Lung (tissue), 12 donors: ENCODE data around the gene TMED8. TPM values are rescaled to one million over a fixed set of nuclear protein-coding genes. Genes with fewer than 3 reads are reported as not detected.
A peak's percentile ranks its signal among the peaks of the same experiment; 100 is the strongest.

Experiments
- ATAC-seq: fragments of 200-7000 bp; cut with Tn5 transposase; one replicate; pipeline ENCODE4 v1.9.1; 2020; ENCODE audit warnings: moderate number of reproducible peaks; ENCODE audit not compliant: insufficient read depth, low FRiP score
- DNase-seq, 3 donors: peaks; one replicate each; pipeline ENCODE4 v3.0.0-alpha.2; 2013 to 2017
- H3K27ac ChIP-seq, 2 donors: one replicate each; pipeline ENCODE4 v1.5.1; 2013; ENCODE audit warnings: mild to moderate bottlenecking in 2 of 2, moderate library complexity in 2 of 2, control low read depth in 1 of 2, inconsistent platforms in 1 of 2, low read depth in 1 of 2, low read length in 1 of 2
- H3K27me3 ChIP-seq, 3 donors: one replicate each; pipeline ENCODE4 v1.5.1; 2013; ENCODE audit warnings: low read length in 2 of 3; ENCODE audit not compliant: control insufficient read depth in 3 of 3, insufficient read depth in 3 of 3
- H3K36me3 ChIP-seq, 4 donors: one replicate each; pipeline ENCODE4 v1.5.1; 2013; ENCODE audit warnings: low read length in 4 of 4, mild to moderate bottlenecking in 1 of 4, moderate library complexity in 1 of 4; ENCODE audit not compliant: control insufficient read depth in 4 of 4, insufficient read depth in 4 of 4
- H3K4me1 ChIP-seq, 5 donors: one replicate each; pipeline ENCODE4 v1.5.1; 2013; ENCODE audit warnings: low read length in 5 of 5, mild to moderate bottlenecking in 2 of 5, moderate library complexity in 1 of 5; ENCODE audit not compliant: control insufficient read depth in 5 of 5, insufficient read depth in 5 of 5
- H3K4me3 ChIP-seq: one replicate; pipeline ENCODE4 v1.5.1; 2013; ENCODE audit warnings: mild to moderate bottlenecking, control low read depth, moderate library complexity
- H3K9ac ChIP-seq, 2 donors: one replicate each; pipeline ENCODE4 v1.5.1; 2013; ENCODE audit warnings: low read length in 2 of 2, control low read depth in 1 of 2; ENCODE audit not compliant: insufficient read depth in 1 of 2
- H3K9me3 ChIP-seq, 4 donors: one replicate each; pipeline ENCODE4 v1.5.1; 2013; ENCODE audit warnings: low read length in 3 of 4, mild to moderate bottlenecking in 1 of 4, moderate library complexity in 1 of 4; ENCODE audit not compliant: control insufficient read depth in 4 of 4, insufficient read depth in 3 of 4
- WGBS, 2 donors: extraction: QIAGEN DNeasy Blood & Tissue Kit; methylation state at CpG; one replicate each; pipeline ENCODE4 v1.1.7; 2013; 5-methylcytosine and 5-hydroxymethylcytosine counted together
- polyA plus RNA-seq, 2 donors: library from polyadenylated mRNA; stranded (reverse); fragments of 200-250 nt; gene quantifications; one replicate each; pipeline ENCODE4 v1.2.1, GENCODE V29; 2013
- total RNA-seq, 2 donors: library from RNA; depleted of rRNA in 1 of 2; stranded (reverse); fragments of >200 nt in 1 of 2; gene quantifications; one replicate each; pipeline ENCODE4 v1.2.1, GENCODE V29; 2014 to 2021
- TF ChIP-seq, protein P1 (sequence below): IDR thresholded peaks from 2 replicates; pipeline ENCODE4 v1.5.1; 2012; ENCODE audit warnings: mild to moderate bottlenecking; ENCODE audit errors: control extremely low read depth, extremely low read depth
- donor health status: control.
- donor health status: control.
- donor health status: Bipolar disorder and iron deficiency.
- donor health status: healthy.
- donor health status: DM: yes; HTN: yes; CAD: no.

The TMED8 gene
- total and polyA plus RNA-seq, 4 donors: 4.0 to 15.4 (median 7.7) TPM

DNA sequence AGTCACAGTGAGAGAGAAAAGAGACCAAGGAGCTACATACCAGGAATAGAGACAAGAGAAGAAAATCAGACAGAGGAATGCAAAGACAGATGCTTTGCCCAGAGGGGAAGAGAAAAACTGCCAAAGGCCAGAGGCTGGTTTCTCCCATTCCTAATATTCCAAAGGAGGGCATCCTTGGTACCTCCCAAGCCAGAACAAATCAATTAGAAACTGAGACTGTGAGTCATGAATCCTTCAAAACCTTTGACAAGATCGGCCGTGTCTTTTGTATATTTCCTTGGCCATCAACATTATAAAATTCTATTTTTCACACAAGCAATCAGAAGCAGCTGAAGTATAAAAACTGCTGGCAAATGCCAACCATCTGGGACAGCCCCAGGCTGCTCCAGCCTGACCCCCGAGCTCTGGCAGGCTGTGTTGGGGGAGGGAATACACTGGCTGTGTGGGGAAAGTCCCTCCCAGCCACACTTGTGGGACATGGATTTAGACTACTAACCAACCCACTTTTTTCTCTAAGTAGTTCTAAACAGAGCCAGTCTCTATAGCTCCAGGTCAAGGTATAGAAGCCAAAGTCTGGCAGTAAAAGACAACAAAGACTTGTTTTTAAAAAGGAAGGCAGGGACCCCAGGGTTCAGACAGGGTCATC is 69.9 kb downstream of the TMED8 start:
- Histone ChIP-seq H3K9me3 (no peaks in the 10 kb centered on the region), H3K9ac (no peak overlapping the region), H3K27ac (no peak overlapping the region), H3K4me1 (peaks cover 0 to 12% (median 5%) of the 10 kb centered on the region in 5 donors), H3K36me3 (peaks cover 9 to 13% (median 11%) of the 10 kb centered on the region in 4 donors), H3K4me3 (no peak overlapping the region), H3K27me3 (no peaks in the 10 kb centered on the region)
- TF ChIP-seq, protein P1, sequence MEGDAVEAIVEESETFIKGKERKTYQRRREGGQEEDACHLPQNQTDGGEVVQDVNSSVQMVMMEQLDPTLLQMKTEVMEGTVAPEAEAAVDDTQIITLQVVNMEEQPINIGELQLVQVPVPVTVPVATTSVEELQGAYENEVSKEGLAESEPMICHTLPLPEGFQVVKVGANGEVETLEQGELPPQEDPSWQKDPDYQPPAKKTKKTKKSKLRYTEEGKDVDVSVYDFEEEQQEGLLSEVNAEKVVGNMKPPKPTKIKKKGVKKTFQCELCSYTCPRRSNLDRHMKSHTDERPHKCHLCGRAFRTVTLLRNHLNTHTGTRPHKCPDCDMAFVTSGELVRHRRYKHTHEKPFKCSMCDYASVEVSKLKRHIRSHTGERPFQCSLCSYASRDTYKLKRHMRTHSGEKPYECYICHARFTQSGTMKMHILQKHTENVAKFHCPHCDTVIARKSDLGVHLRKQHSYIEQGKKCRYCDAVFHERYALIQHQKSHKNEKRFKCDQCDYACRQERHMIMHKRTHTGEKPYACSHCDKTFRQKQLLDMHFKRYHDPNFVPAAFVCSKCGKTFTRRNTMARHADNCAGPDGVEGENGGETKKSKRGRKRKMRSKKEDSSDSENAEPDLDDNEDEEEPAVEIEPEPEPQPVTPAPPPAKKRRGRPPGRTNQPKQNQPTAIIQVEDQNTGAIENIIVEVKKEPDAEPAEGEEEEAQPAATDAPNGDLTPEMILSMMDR: no peak
- peak; percentile 23 to 36 (median 28) for DNase-seq
- ATAC-seq: no peak
- WGBS, 2 donors: 58 to 73% methylated on average over 3 of the region's 3 CpGs

DNA sequence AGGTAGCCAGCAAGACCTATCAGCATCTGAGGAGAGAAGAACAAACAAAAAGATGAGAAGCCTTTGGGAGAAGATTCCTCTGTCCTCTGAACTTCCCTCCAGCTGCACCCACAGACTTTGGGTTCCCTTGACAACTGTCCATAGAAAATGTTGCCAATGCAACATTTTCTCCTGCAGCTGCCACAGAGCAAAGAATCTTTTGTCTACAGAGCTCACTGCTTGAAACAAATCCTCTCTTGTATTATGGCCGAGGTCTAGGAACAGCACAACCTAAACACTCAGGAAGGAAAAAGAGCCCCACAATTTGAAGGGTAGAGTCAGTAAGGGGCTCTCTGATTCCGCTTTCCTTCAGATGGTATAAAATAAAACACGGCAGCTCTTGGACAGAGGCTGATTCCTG is 70.5 kb downstream of the TMED8 start:
- H3K9me3 ChIP-seq: no peaks in the 10 kb centered on the region
- H3K27ac ChIP-seq: no peak overlapping the region
- TF ChIP-seq, protein P1: no peak
- 79 to 85% methylated on average over 3 of the region's 3 CpGs for WGBS, 2 donors
- no peak overlapping the region for H3K4me3 ChIP-seq
- peaks cover 9 to 16% (median 11%) of the 10 kb centered on the region in 4 donors for H3K36me3 ChIP-seq
- no peaks in the 10 kb centered on the region for H3K27me3 ChIP-seq
- peaks cover 0 to 13% (median 5%) of the 10 kb centered on the region in 5 donors for H3K4me1 ChIP-seq
- ATAC-seq: no peak
- peak in 1 of 3 donors; percentile 20 for DNase-seq
- no peak overlapping the region for H3K9ac ChIP-seq

DNA sequence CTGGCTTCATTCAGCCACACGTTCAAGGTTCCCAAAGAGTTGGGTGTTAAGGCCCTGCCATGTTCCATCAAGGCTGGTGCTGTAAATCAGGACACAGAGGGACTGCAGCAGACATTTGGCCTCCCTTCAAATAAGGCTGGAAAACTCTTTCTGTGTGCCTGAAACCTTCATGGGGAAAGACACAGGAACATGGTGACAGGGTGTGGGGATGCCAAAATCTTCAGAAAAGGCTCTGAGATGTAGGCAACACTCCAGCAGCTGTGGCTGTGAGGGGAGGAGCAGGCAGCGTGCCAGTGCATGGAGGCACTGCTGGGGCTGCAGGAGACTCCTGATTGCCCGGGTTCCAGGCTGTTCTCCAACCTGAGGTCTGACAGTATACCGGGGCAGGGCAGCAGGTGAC is 71.2 kb downstream of the TMED8 start:
- no peaks in the 10 kb centered on the region for H3K9me3 ChIP-seq
- no peak overlapping the region for H3K4me3 ChIP-seq
- no peak overlapping the region for H3K9ac ChIP-seq
- peaks cover 0 to 16% (median 5%) of the 10 kb centered on the region in 5 donors for H3K4me1 ChIP-seq
- no peak for ATAC-seq
- DNase-seq: peak in 2 of 3 donors; percentile 27 to 28
- no peak overlapping the region for H3K27ac ChIP-seq
- H3K27me3 ChIP-seq: no peaks in the 10 kb centered on the region
- WGBS, 2 donors: 85 to 88% methylated on average over 4 of the region's 4 CpGs
- TF ChIP-seq, protein P1: no peak
- peaks cover 9 to 17% (median 11%) of the 10 kb centered on the region in 4 donors for H3K36me3 ChIP-seq
